GM12891 (cell line): ENCODE data around the gene ANXA5.
A peak's percentile ranks its signal among the peaks of the same experiment; 100 is the strongest.

Source experiments
- DNase-seq: peaks from one replicate; pipeline ENCODE4 v3.0.0; 2011; ENCODE audit warnings: low spot score; ENCODE audit not compliant: insufficient read length
- FAIRE-seq: peaks from 2 replicates; lab custom pipeline; 2011; peaks lifted over from hg19 to GRCh38; lab: Jason Lieb, UNC
- PAX5 ChIP-seq: IDR thresholded peaks from 2 replicates; pipeline ENCODE4 v1.6.1; 2011; ENCODE audit warnings: low read length, moderate library complexity, mild to moderate bottlenecking; ENCODE audit not compliant: insufficient read depth, severe bottlenecking
- POLR2A ChIP-seq: IDR thresholded peaks from 2 replicates; pipeline ENCODE4 v1.6.1; 2011; ENCODE audit warnings: low read depth, low read length, control low read depth
- POLR2AphosphoS5 ChIP-seq: IDR thresholded peaks from 2 replicates; pipeline ENCODE4 v1.6.1; 2011; ENCODE audit warnings: low read depth, low read length, control low read depth
- POU2F2 ChIP-seq: IDR thresholded peaks from 2 replicates; pipeline ENCODE4 v1.6.1; 2011; ENCODE audit warnings: low read depth, mild to moderate bottlenecking, control low read depth, low read length, moderate library complexity
- SPI1 ChIP-seq: IDR thresholded peaks from 2 replicates; pipeline ENCODE4 v1.6.1; 2011; ENCODE audit warnings: low read depth, low read length, control low read depth
- TAF1 ChIP-seq: IDR thresholded peaks from 2 replicates; pipeline ENCODE4 v1.6.1; 2011; ENCODE audit warnings: low read depth, low read length, control low read depth

Gene ANXA5

GRCh38 chr4:121685257-121685656, 11.5 kb downstream of the ANXA5 start:
- no peak for TF ChIP-seq POLR2AphosphoS5
- TF ChIP-seq PAX5: no peak
- no peak for TF ChIP-seq POLR2A
- TF ChIP-seq POU2F2: no peak
- TF ChIP-seq SPI1: no peak
- TF ChIP-seq TAF1: no peak
- DNase-seq (no peak), FAIRE-seq (no peak)

GRCh38 chr4:121684561-121684960, 12.2 kb downstream of the ANXA5 start:
- no peak for TF ChIP-seq TAF1
- no peak for TF ChIP-seq POLR2A
- TF ChIP-seq PAX5: no peak
- no peak for TF ChIP-seq POLR2AphosphoS5
- TF ChIP-seq SPI1: no peak
- no peak for DNase-seq
- no peak for FAIRE-seq

- TF ChIP-seq POLR2AphosphoS5 (no peak), POLR2A (no peak), SPI1 (no peak), PAX5 (no peak)
- DNase-seq (no peak), FAIRE-seq (no peak)
These were observed 12.8 kb downstream of the ANXA5 start for GRCh38 chr4:121684016-121684415.

GRCh38 chr4:121680571-121680970, 16.2 kb downstream of the ANXA5 start:
- TF ChIP-seq TAF1 (no peak), POLR2A (no peak)
- DNase-seq (no peak), FAIRE-seq (no peak)

DNA sequence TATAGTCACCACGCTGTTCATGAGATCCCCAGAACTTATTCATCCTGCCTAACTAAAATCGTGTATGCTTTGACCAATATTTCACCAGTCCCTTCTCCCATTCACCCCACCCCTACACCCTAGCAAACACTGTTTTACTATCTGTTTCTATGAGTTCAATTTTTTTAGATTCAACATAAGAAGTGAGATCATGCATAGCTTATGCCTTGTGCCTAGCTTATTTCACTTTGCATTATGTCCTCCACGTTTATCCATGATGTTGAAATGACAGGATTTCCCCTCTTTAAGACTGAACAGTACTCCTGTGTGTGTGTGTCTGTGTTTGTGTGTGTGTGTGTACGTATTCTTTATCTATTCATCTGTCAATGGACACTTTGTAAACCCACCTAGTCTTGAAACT, 16.8 kb downstream of the ANXA5 start:
- TF ChIP-seq POU2F2 (no peak), POLR2AphosphoS5 (no peak), PAX5 (no peak), SPI1 (no peak), TAF1 (no peak), POLR2A (no peak)
- DNase-seq: no peak
- FAIRE-seq: peak; percentile 26

DNA sequence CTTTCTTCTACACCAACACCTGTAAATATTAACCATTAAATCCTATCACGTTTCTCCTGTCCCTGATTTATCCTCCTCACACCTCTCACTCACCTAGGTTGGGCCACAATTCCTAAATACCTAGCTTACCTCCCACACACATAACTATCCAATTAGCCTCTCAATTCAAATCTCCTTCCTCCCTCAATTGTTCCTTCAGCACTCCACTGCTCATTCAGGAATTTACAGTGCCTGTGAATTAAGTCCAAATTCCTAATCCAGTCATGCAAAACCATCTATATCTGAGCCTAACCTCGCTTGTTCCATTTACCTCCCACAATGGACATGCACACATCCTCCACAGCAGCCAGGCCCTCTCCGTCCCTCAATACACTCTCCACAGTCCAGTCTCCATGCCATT, 17.5 kb downstream of the ANXA5 start:
- no peak for TF ChIP-seq SPI1
- no peak for TF ChIP-seq POLR2AphosphoS5
- TF ChIP-seq POU2F2: no peak
- TF ChIP-seq PAX5: no peak
- no peak for TF ChIP-seq POLR2A
- no peak for TF ChIP-seq TAF1
- FAIRE-seq: no peak
- no peak for DNase-seq

DNA sequence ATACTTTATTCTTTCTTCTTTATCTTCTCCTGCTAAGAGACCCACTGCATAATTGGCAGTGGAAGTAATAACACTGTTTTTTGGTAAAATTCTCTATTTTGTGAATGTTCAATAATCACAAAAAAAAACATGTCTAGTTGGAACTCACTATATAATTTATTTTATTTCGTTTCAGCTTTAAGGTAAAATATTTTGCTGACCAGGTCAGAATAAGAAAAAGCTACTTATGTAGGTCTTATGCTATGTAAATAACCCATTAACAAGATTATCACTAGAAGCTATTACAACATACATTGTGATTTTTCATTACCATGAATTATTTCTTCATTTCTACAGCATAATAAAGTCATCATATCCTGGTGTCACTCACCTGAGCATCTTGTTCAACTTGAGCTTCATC, 19.3 kb downstream of the ANXA5 start:
- DNase-seq: no peak
- TF ChIP-seq SPI1 (no peak), POU2F2 (no peak), TAF1 (no peak), PAX5 (no peak), POLR2A (no peak), POLR2AphosphoS5 (no peak)
- FAIRE-seq: no peak

DNA sequence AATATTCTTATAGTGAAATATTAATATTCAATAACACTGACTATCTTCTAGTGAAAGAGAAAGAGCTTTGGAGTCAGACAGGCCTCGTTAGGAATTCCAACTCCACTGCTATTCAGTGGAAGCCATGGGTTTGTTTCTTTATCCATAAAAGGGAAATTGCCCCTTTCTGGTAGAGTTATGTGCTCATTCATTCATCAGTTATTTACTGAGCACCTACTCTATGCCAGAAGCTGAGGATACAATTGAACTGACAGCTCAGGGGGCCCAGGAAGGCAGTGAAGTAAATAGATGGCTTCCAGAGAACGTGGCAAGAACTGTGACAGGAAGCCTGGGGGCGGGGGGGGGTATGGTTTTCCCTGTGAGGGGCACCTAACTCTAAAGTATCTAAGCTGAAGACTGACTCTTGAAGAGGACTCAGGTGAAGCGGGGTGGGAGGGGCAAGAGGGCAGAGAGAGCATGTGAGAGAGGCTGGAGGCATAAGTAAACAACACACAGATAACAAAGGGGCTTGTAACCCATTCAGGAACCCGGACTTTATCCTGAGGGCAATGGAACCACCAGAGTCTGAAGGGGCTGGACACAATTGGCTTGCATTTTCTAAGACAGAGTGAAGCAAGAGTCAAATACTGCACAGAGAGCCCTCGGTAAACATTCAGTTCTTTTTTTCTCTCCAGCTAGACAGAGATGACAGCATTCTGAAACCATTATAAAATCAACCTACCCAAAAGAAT, 20.3 kb downstream of the ANXA5 start:
- FAIRE-seq: no peak
- DNase-seq: no peak
- TF ChIP-seq POLR2A (no peak), SPI1 (no peak), PAX5 (no peak), POLR2AphosphoS5 (no peak), TAF1 (no peak), POU2F2 (no peak)

GRCh38 chr4:121675715-121676114, 21.1 kb downstream of the ANXA5 start:
- FAIRE-seq (no peak), DNase-seq (no peak)
- no peak for TF ChIP-seq TAF1
- TF ChIP-seq SPI1: no peak
- no peak for TF ChIP-seq POLR2A
- TF ChIP-seq POLR2AphosphoS5: no peak
- TF ChIP-seq PAX5: no peak
- TF ChIP-seq POU2F2: no peak

GRCh38 chr4:121674696-121675095, 22.1 kb downstream of the ANXA5 start:
- no peak for TF ChIP-seq POLR2AphosphoS5
- TF ChIP-seq PAX5: no peak
- TF ChIP-seq POU2F2: no peak
- no peak for TF ChIP-seq TAF1
- no peak for TF ChIP-seq POLR2A
- no peak for TF ChIP-seq SPI1
- DNase-seq (no peak), FAIRE-seq (no peak)

- FAIRE-seq (no peak), DNase-seq (no peak)
- TF ChIP-seq POU2F2 (no peak), TAF1 (no peak), POLR2A (no peak), POLR2AphosphoS5 (no peak), PAX5 (no peak), SPI1 (no peak)
These were observed 22.6 kb downstream of the ANXA5 start for GRCh38 chr4:121674191-121674590.
